ENCODE measurements around the gene FBLIM1.

- TF ChIP-seq CTCF (IDR thresholded peaks at IDR 0.05) (no peak), POLR2A (IDR thresholded peaks at IDR 0.05) (no peak), EP300 (IDR thresholded peaks at IDR 0.05) (no peak), POLR2AphosphoS5 (IDR thresholded peaks at IDR 0.05) (no peak)
Measured at GRCh38 chr1:15770313-15770962, 11.8 kb downstream of the FBLIM1 start.

All from stomach (tissue), 4 donors.